Epithelial cell of alveolus of lung (primary cell): ENCODE results near the gene ARRB2. TPM values are rescaled to one million over a fixed set of nuclear protein-coding genes. Genes with fewer than 3 reads are reported as not detected.

Experiments used
- total RNA-seq: library from RNA; depleted of rRNA; stranded (reverse); fragments of >200 nt; gene quantifications from 2 replicates; pipeline ENCODE4 v1.2.1, GENCODE V29; 2015

The ARRB2 gene
- total RNA-seq: 8.4 and 14.3 TPM in 2 replicates

GRCh38 chr17:4709794-4710692 lies at the start of gene ARRB2:
TSS of gene ARRB2 (plus strand) at chr17:4710632. CDS start at chr17:4710722, 90 bp downstream.

GRCh38 chr17:4739122-4740024 lies 28.9 kb downstream of the ARRB2 start, which contains the start of the genes CXCL16 and ZMYND15:
TSS of gene CXCL16 (minus strand) at chr17:4739928. CDS start at chr17:4739339, 589 bp downstream.
TSS of gene ZMYND15 (plus strand) at chr17:4739833. CDS start at chr17:4740549, 716 bp downstream.

Other genes with a start within 250 kb of the ARRB2 start
- gene SPNS2, start 211.8 kb upstream of the ARRB2 start, total RNA-seq: 0.26 TPM in 1 of 2 replicates, not detected in the other
- 35.1 and 54.8 TPM in 2 replicates for gene MYBBP1A, start 155.2 kb upstream of the ARRB2 start, total RNA-seq
- not detected in 2 replicates for gene GGT6, start 150.1 kb upstream of the ARRB2 start, total RNA-seq
- gene SMTNL2, start 126.1 kb upstream of the ARRB2 start, total RNA-seq: under 0.01 and 10.9 TPM in 2 replicates
- gene ALOX15, start 69.0 kb upstream of the ARRB2 start, total RNA-seq: 0.08 TPM in 1 of 2 replicates, not detected in the other
- 31.0 and 33.6 TPM in 2 replicates for gene PELP1, start 6.5 kb upstream of the ARRB2 start, total RNA-seq
- gene MED11, start 20.8 kb downstream of the ARRB2 start, total RNA-seq: 8.9 and 18.6 TPM in 2 replicates
- gene ZMYND15, start 29.2 kb downstream of the ARRB2 start, total RNA-seq: 0.72 TPM in 1 of 2 replicates, not detected in the other
- 0.24 and 1.4 TPM in 2 replicates for gene CXCL16, start 29.3 kb downstream of the ARRB2 start, total RNA-seq
- gene TM4SF5, start 61.3 kb downstream of the ARRB2 start, total RNA-seq: not detected in 2 replicates
- not detected in 2 replicates for gene VMO1, start 75.7 kb downstream of the ARRB2 start, total RNA-seq
- gene GLTPD2, start 78.3 kb downstream of the ARRB2 start, total RNA-seq: not detected in 2 replicates
- gene PSMB6, start 85.5 kb downstream of the ARRB2 start, total RNA-seq: 133 and 309 TPM in 2 replicates
- gene PLD2, start 96.5 kb downstream of the ARRB2 start, total RNA-seq: 11.8 and 17.2 TPM in 2 replicates
- gene MINK1, start 122.7 kb downstream of the ARRB2 start, total RNA-seq: 17.5 and 26.3 TPM in 2 replicates
- gene C17orf107, start 188.9 kb downstream of the ARRB2 start, total RNA-seq: 0.80 and 7.0 TPM in 2 replicates
- gene CHRNE, start 192.5 kb downstream of the ARRB2 start, total RNA-seq: 0.39 TPM in 1 of 2 replicates, not detected in the other
- gene GP1BA, start 221.6 kb downstream of the ARRB2 start, total RNA-seq: not detected in 2 replicates
- 52.3 and 67.7 TPM in 2 replicates for gene SLC25A11, start 229.4 kb downstream of the ARRB2 start, total RNA-seq
- gene RNF167, start 229.6 kb downstream of the ARRB2 start, total RNA-seq: 42.0 and 53.0 TPM in 2 replicates
- gene PFN1, start 237.9 kb downstream of the ARRB2 start, total RNA-seq: 668 and 1,703 TPM in 2 replicates
- 2.6 and 17.2 TPM in 2 replicates for gene ENO3, start 240.5 kb downstream of the ARRB2 start, total RNA-seq